ENCODE results near the gene AP1M2. TPM values are rescaled to one million over a fixed set of nuclear protein-coding genes. Genes with fewer than 3 reads are reported as not detected.
"Not testable (repeated sequence)": the region's sequence is repeated elsewhere in the genome, so short reads cannot be mapped to it uniquely, and the experiment has no call there.

Gene AP1M2
- total and polyA plus RNA-seq, 5 donors from 2014 or later, result not detected

GRCh38 chr19:10555610-10555973 lies 31.5 kb downstream of the AP1M2 start:
- no peak for ATAC-seq (ENCODE audit: low read depth in 2 of 2)
- H3K27ac Mint-ChIP-seq, result peak overlapping the region in 2 of 3 donors; percentile 32 to 65
- Histone ChIP-seq H3K9me3 (ENCODE audit: control insufficient read depth in 2 of 2, low read length in 2 of 2) (no peaks in the 10 kb centered on the region), H3K27ac (ENCODE audit: insufficient read depth, low read length, poor library complexity, severe bottlenecking) (peak overlapping the region; percentile 45), H3K27me3 (ENCODE audit: control insufficient read depth, insufficient read depth, low read length) (no peaks in the 10 kb centered on the region), H3K4me3 (ENCODE audit: low read depth, low read length) (no peak overlapping the region), H3K36me3 (ENCODE audit: control insufficient read depth, insufficient read depth, low read length) (peaks cover 62% of the 10 kb centered on the region), H3K4me1 (ENCODE audit: control insufficient read depth, insufficient read depth, low read length, poor library complexity, severe bottlenecking) (peaks cover 41% of the 10 kb centered on the region)
- no peaks in the 10 kb centered on the region for H3K27me3 Mint-ChIP-seq
- H3K4me1 Mint-ChIP-seq, result peaks cover 7 to 48% (median 12%) of the 10 kb centered on the region in 4 donors
- DNase-seq, result no peak
- H3K4me3 Mint-ChIP-seq, result peak overlapping the region in 2 of 4 donors; percentile 54 to 77
- H3K9me3 Mint-ChIP-seq, result no peaks in the 10 kb centered on the region
- H3K36me3 Mint-ChIP-seq, result peaks cover 17% of the 10 kb centered on the region

- Mint-ChIP-seq H3K36me3 (peaks cover 17% of the 10 kb centered on the region), H3K4me3 (peak overlapping the region in 3 of 4 donors; percentile 80 to 88 (median 85))
These were observed 32.1 kb downstream of the AP1M2 start for GRCh38 chr19:10554760-10555609.

GRCh38 chr19:10553943-10554381 lies 33.1 kb downstream of the AP1M2 start:
- ATAC-seq (ENCODE audit: low read depth in 2 of 2), result peak; percentile 68 to 75
- peak; percentile 19 to 85 (median 56) for DNase-seq
- no peaks in the 10 kb centered on the region for H3K27me3 ChIP-seq (ENCODE audit: control insufficient read depth, insufficient read depth, low read length)
- peak overlapping the region; percentile 71 for H3K27ac ChIP-seq (ENCODE audit: insufficient read depth, low read length, poor library complexity, severe bottlenecking)
- H3K4me3 ChIP-seq (ENCODE audit: low read depth, low read length), result no peak overlapping the region
- H3K9me3 ChIP-seq (ENCODE audit: control insufficient read depth in 2 of 2, low read length in 2 of 2), result no peaks in the 10 kb centered on the region
- peaks cover 53% of the 10 kb centered on the region for H3K36me3 ChIP-seq (ENCODE audit: control insufficient read depth, insufficient read depth, low read length)
- H3K9me3 Mint-ChIP-seq, result no peaks in the 10 kb centered on the region
- peak overlapping the region; percentile 92 to 98 (median 96) for H3K27ac Mint-ChIP-seq
- H3K4me3 Mint-ChIP-seq, result peak overlapping the region; percentile 78 to 88 (median 82)
- H3K36me3 Mint-ChIP-seq, result peaks cover 13% of the 10 kb centered on the region
- H3K4me1 ChIP-seq (ENCODE audit: control insufficient read depth, insufficient read depth, low read length, poor library complexity, severe bottlenecking), result peaks cover 41% of the 10 kb centered on the region
- no peaks in the 10 kb centered on the region for H3K27me3 Mint-ChIP-seq
- peaks cover 7 to 53% (median 12%) of the 10 kb centered on the region in 4 donors for H3K4me1 Mint-ChIP-seq

More at GRCh38 chr19:10554760-10555609, 32.1 kb downstream of the AP1M2 start:
- DNase-seq (no peak), ATAC-seq (ENCODE audit: low read depth in 2 of 2) (no peak)
- Histone ChIP-seq H3K27ac (ENCODE audit: insufficient read depth, low read length, poor library complexity, severe bottlenecking) (peak overlapping the region; percentile 71), H3K27me3 (ENCODE audit: control insufficient read depth, insufficient read depth, low read length) (no peaks in the 10 kb centered on the region), H3K4me1 (ENCODE audit: control insufficient read depth, insufficient read depth, low read length, poor library complexity, severe bottlenecking) (peaks cover 41% of the 10 kb centered on the region), H3K36me3 (ENCODE audit: control insufficient read depth, insufficient read depth, low read length) (peaks cover 59% of the 10 kb centered on the region), H3K4me3 (ENCODE audit: low read depth, low read length) (no peak overlapping the region), H3K9me3 (ENCODE audit: control insufficient read depth in 2 of 2, low read length in 2 of 2) (no peaks in the 10 kb centered on the region)
- no peaks in the 10 kb centered on the region for H3K27me3 Mint-ChIP-seq
- peak overlapping the region; percentile 38 to 96 (median 92) for H3K27ac Mint-ChIP-seq
- H3K9me3 Mint-ChIP-seq, result no peaks in the 10 kb centered on the region
- peaks cover 7 to 50% (median 12%) of the 10 kb centered on the region in 4 donors for H3K4me1 Mint-ChIP-seq

DNA sequence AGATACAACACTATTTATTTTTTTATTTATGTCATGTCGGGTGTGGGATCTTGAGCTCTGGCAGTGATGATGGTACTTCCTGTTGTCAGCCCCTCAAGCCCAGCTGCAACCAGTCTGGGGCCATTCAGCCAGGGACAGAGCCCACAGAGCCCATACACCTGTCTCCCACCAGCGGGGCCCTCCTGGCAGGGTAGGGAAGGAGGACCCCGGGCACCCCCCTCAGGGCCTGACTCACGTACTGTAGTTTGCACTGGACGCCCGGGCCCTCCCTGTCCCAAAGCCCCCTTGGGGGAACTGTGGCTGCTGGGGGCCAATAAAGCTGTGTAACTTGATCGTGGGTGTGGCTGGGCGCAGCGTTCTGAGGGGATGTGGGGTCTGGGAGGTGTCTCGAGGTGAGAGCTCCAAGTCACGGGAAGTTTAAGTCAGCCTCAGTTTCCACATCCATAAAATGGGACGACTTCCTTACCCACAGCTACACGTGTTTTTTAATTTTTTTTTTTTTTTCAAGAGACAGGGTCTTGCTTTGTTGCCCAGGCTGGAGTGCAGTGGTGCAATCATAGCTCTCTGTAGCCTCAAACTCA lies 33.9 kb downstream of the AP1M2 start:
- Histone ChIP-seq H3K27me3 (ENCODE audit: control insufficient read depth, insufficient read depth, low read length) (no peaks in the 10 kb centered on the region), H3K4me1 (ENCODE audit: control insufficient read depth, insufficient read depth, low read length, poor library complexity, severe bottlenecking) (peaks cover 41% of the 10 kb centered on the region), H3K9me3 (ENCODE audit: control insufficient read depth in 2 of 2, low read length in 2 of 2) (no peaks in the 10 kb centered on the region), H3K36me3 (ENCODE audit: control insufficient read depth, insufficient read depth, low read length) (peaks cover 57% of the 10 kb centered on the region), H3K4me3 (ENCODE audit: low read depth, low read length) (no peak overlapping the region), H3K27ac (ENCODE audit: insufficient read depth, low read length, poor library complexity, severe bottlenecking) (peak overlapping the region; percentile 71)
- Mint-ChIP-seq H3K4me3 (peak overlapping the region; percentile 65 to 88 (median 82)), H3K4me1 (peaks cover 7 to 50% (median 12%) of the 10 kb centered on the region in 4 donors), H3K27me3 (no peaks in the 10 kb centered on the region), H3K27ac (peak overlapping the region; percentile 92 to 98 (median 96)), H3K36me3 (peaks cover 11% of the 10 kb centered on the region), H3K9me3 (no peaks in the 10 kb centered on the region)
- DNase-seq (peak in 1 of 3 donors; percentile 40), ATAC-seq (ENCODE audit: low read depth in 2 of 2) (no peak)

DNA sequence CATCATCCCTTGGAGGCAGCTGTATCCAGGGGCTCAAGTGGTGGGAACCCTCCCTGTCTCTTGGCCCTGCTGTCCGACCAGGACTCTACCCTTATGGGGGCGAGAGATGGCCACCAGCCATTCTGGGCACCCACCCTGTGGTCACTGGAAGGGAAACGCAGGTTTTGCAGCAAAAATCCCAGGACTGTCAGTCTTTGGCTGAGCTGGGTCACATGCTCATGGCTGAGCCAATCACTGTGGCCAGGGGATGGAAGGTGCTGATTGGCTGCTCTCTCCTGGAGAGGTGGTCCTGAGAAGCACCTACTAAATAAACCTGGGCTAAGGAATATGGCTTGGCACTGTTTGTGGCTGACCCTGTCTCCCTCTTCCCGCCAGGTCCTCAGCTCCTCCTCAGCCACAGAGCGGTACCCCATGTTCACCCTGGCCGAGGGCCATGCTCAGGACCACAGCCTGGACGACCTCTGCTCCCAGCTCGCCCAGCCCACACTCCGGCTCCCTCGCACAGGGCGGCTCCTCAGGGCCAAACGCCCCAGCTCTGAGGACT lies 34.5 kb downstream of the AP1M2 start:
- no peak overlapping the region for H3K4me3 Mint-ChIP-seq

DNA sequence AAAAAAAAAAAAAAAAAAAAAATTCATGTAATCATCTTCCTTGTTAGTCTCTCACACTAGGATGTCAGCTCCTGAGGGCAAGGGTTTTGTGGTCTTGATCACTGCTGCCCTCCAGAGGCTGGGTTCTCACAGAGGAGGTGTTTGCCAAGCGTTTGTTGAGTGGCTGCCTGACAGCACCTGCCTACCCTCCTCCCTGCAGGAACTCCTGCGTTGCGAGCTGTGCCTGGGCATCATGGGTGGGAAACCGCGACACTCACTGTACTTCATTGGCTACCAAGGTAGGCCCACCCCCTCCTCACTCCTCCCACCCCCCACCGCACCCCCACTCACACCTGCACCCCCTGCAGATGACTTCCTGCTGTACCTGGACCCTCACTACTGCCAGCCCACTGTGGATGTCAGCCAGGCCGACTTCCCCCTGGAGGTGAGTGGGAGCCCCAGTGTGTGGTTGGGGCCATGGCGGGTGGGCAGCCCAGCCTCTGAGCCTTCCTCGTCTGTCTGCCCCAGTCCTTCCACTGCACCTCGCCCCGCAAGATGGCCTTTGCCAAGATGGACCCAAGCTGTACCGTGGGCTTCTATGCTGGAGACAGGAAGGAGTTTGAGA lies 35.3 kb downstream of the AP1M2 start:
- Mint-ChIP-seq H3K27me3 (no peaks in the 10 kb centered on the region), H3K9me3 (no peaks in the 10 kb centered on the region), H3K4me3 (no peak overlapping the region), H3K4me1 (peaks cover 7 to 51% (median 12%) of the 10 kb centered on the region in 4 donors), H3K27ac (peak overlapping the region in 1 of 3 donors; percentile 14), H3K36me3 (peaks cover 8% of the 10 kb centered on the region)
- no peak overlapping the region for H3K4me3 ChIP-seq (ENCODE audit: low read depth, low read length)
- DNase-seq (peak in 2 of 3 donors; percentile 21 to 58), ATAC-seq (ENCODE audit: low read depth in 2 of 2) (no peak)
- peak overlapping the region; percentile 71 for H3K27ac ChIP-seq (ENCODE audit: insufficient read depth, low read length, poor library complexity, severe bottlenecking)
- peaks cover 50% of the 10 kb centered on the region for H3K36me3 ChIP-seq (ENCODE audit: control insufficient read depth, insufficient read depth, low read length)
- H3K4me1 ChIP-seq (ENCODE audit: control insufficient read depth, insufficient read depth, low read length, poor library complexity, severe bottlenecking), result peaks cover 41% of the 10 kb centered on the region
- no peaks in the 10 kb centered on the region for H3K27me3 ChIP-seq (ENCODE audit: control insufficient read depth, insufficient read depth, low read length)
- no peaks in the 10 kb centered on the region for H3K9me3 ChIP-seq (ENCODE audit: control insufficient read depth in 2 of 2, low read length in 2 of 2)

More for the DNA sequence above, 34.5 kb downstream of the AP1M2 start:
- no peaks in the 10 kb centered on the region for H3K27me3 Mint-ChIP-seq
- no peaks in the 10 kb centered on the region for H3K9me3 Mint-ChIP-seq
- H3K36me3 Mint-ChIP-seq, result peaks cover 8% of the 10 kb centered on the region
- Histone ChIP-seq H3K4me3 (ENCODE audit: low read depth, low read length) (no peak overlapping the region), H3K36me3 (ENCODE audit: control insufficient read depth, insufficient read depth, low read length) (peaks cover 53% of the 10 kb centered on the region), H3K9me3 (ENCODE audit: control insufficient read depth in 2 of 2, low read length in 2 of 2) (no peaks in the 10 kb centered on the region), H3K4me1 (ENCODE audit: control insufficient read depth, insufficient read depth, low read length, poor library complexity, severe bottlenecking) (peaks cover 41% of the 10 kb centered on the region), H3K27ac (ENCODE audit: insufficient read depth, low read length, poor library complexity, severe bottlenecking) (peak overlapping the region; percentile 71), H3K27me3 (ENCODE audit: control insufficient read depth, insufficient read depth, low read length) (no peaks in the 10 kb centered on the region)
- no peak for ATAC-seq (ENCODE audit: low read depth in 2 of 2)
- peak overlapping the region; percentile 31 to 92 (median 63) for H3K27ac Mint-ChIP-seq
- DNase-seq, result no peak
- peaks cover 7 to 48% (median 12%) of the 10 kb centered on the region in 4 donors for H3K4me1 Mint-ChIP-seq

- not testable (repeated sequence) for H3K27me3 Mint-ChIP-seq; DNase-seq; H3K4me3 ChIP-seq (ENCODE audit: low read depth, low read length); H3K9me3 Mint-ChIP-seq; ATAC-seq (ENCODE audit: low read depth in 2 of 2); H3K9me3 ChIP-seq (ENCODE audit: control insufficient read depth in 2 of 2, low read length in 2 of 2); H3K27ac ChIP-seq (ENCODE audit: insufficient read depth, low read length, poor library complexity, severe bottlenecking); H3K27me3 ChIP-seq (ENCODE audit: control insufficient read depth, insufficient read depth, low read length); H3K36me3 Mint-ChIP-seq
- H3K27ac Mint-ChIP-seq, result peak overlapping the region in 1 of 3 donors; percentile 43
- peaks cover 7 to 49% (median 12%) of the 10 kb centered on the region in 4 donors for H3K4me1 Mint-ChIP-seq
- peaks cover 41% of the 10 kb centered on the region for H3K4me1 ChIP-seq (ENCODE audit: control insufficient read depth, insufficient read depth, low read length, poor library complexity, severe bottlenecking)
- H3K36me3 ChIP-seq (ENCODE audit: control insufficient read depth, insufficient read depth, low read length), result peaks cover 48% of the 10 kb centered on the region
- H3K4me3 Mint-ChIP-seq, result peak overlapping the region in 1 of 4 donors; percentile 29
These were observed 36.1 kb downstream of the AP1M2 start for GRCh38 chr19:10551006-10551405.
